ENCODE measurements around the gene MGME1. TPM values are rescaled to one million over a fixed set of nuclear protein-coding genes. Genes with fewer than 3 reads are reported as not detected.
A peak's percentile ranks its signal among the peaks of the same experiment; 100 is the strongest.

MGME1 gene
- total RNA-seq, 1 experiment from 2014 or later: 56.0 TPM

- CTCF ChIA-PET: interaction anchor here (1.7 kb wide), 1 partner anchor 10 kb away, joined by 11 read pairs; no protein-coding TSS in a partner anchor
- no peak for ATAC-seq
- Mint-ChIP-seq H3K4me1 (peaks cover 7% of the 10 kb centered on the region), H3K36me3 (peaks cover 3% of the 10 kb centered on the region; the same call in 1 of the 2 replicates), H3K9me3 (peaks cover 9% of the 10 kb centered on the region), H3K27me3 (ENCODE audit: low read depth) (peaks cover 7% of the 10 kb centered on the region), H3K27ac (no peak overlapping the region), H3K4me3 (no peak overlapping the region)
- no peak for DNase-seq (ENCODE audit: low spot score)
- POLR2A ChIA-PET: no interaction called here
- no peak for TF ChIP-seq GABPB1 (CRISPR knock-in tag; IDR thresholded peaks at IDR 0.05)
- TF ChIP-seq AR (CRISPR knock-in tag; IDR thresholded peaks at IDR 0.05): no peak
- no peak for TF ChIP-seq CREB1 (CRISPR knock-in tag; IDR thresholded peaks at IDR 0.05)
- no peak for TF ChIP-seq SMAD4 (CRISPR knock-in tag; IDR thresholded peaks at IDR 0.05)
- no peak for TF ChIP-seq NR1H2 (CRISPR knock-in tag; IDR thresholded peaks at IDR 0.05)
- no peak for TF ChIP-seq SOX15 (CRISPR knock-in tag; IDR thresholded peaks at IDR 0.05)
- TF ChIP-seq NFATC4 (CRISPR knock-in tag; IDR thresholded peaks at IDR 0.05): no peak
- TF ChIP-seq, protein P1, sequence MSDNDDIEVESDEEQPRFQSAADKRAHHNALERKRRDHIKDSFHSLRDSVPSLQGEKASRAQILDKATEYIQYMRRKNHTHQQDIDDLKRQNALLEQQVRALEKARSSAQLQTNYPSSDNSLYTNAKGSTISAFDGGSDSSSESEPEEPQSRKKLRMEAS (CRISPR knock-in tag; IDR thresholded peaks at IDR 0.05): no peak
- no peak for TF ChIP-seq ELF4 (CRISPR knock-in tag; IDR thresholded peaks at IDR 0.05; ENCODE audit: low read depth)
- no peak for TF ChIP-seq HMGA2 (CRISPR knock-in tag; IDR thresholded peaks at IDR 0.05)
- TF ChIP-seq ERG (CRISPR knock-in tag; IDR thresholded peaks at IDR 0.05): no peak
- no peak for TF ChIP-seq JUN (CRISPR knock-in tag; IDR thresholded peaks at IDR 0.05)
- no peak for TF ChIP-seq PRRX2 (CRISPR knock-in tag; IDR thresholded peaks at IDR 0.05)
- no peak for TF ChIP-seq NR3C1 (CRISPR knock-in tag; conservative IDR thresholded peaks at IDR 0.05; ENCODE audit: low read depth)
- TF ChIP-seq ZNF263 (CRISPR knock-in tag; IDR thresholded peaks at IDR 0.05; ENCODE audit: low read depth): no peak
- TF ChIP-seq PRDM15 (CRISPR knock-in tag; IDR thresholded peaks at IDR 0.05): no peak
- TF ChIP-seq, protein P2, sequence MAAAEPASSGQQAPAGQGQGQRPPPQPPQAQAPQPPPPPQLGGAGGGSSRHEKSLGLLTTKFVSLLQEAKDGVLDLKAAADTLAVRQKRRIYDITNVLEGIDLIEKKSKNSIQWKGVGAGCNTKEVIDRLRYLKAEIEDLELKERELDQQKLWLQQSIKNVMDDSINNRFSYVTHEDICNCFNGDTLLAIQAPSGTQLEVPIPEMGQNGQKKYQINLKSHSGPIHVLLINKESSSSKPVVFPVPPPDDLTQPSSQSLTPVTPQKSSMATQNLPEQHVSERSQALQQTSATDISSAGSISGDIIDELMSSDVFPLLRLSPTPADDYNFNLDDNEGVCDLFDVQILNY (CRISPR knock-in tag; IDR thresholded peaks at IDR 0.05): no peak
Observed at GRCh38 chr20:17928211-17928611, 40.6 kb upstream of the MGME1 start.

DNA sequence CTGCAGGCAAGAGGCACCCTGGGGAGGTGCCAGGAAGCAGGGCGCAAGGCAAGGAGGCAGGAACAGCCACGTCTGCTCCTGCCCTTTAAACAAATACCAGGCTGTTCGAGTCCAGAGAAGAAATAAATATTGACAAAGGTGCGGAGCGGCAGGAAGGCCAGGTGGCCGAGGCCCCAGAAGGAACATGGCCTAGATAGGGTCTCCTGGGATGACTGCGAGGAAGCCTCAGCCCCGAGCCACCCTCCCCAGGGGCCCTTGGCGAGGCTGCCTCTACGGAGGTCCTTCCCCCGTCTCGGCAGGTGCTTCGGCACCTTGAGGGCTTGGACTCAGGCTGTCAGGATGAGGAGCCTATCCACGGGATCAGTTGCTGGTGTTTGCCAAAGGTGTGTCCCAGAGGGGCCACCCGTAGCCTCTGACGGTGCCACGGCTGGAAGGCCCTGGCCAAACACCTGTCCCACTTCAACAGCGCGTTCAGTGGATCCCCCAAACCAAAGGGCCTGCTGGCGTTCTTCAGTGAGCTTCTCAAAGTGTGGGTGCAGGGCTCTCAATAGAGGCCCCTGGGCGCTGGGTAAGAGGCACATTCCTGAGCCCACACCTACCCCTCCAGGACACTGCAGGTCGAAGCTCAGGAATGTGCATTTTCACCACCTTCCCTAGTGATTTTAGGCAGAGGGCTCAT is 40.0 kb upstream of the MGME1 start:
- peaks cover 7% of the 10 kb centered on the region for H3K27me3 Mint-ChIP-seq (ENCODE audit: low read depth)
- no peak overlapping the region for H3K4me3 Mint-ChIP-seq
- ChIA-PET POLR2A (no interaction called here), CTCF (interaction anchor here (0.7 to 1.7 kb wide), 4 partner anchors 10 to 246 kb away, joined by 3 to 11 read pairs (median 4); partner anchors contain the start of gene RRBP1)
- ATAC-seq (peak; percentile 70), DNase-seq (ENCODE audit: low spot score) (no peak)
- H3K9me3 Mint-ChIP-seq: peaks cover 9% of the 10 kb centered on the region
- H3K4me1 Mint-ChIP-seq: peaks cover 10% of the 10 kb centered on the region
- H3K27ac Mint-ChIP-seq: no peak overlapping the region
- H3K36me3 Mint-ChIP-seq: peaks cover 3% of the 10 kb centered on the region; the same call in 1 of the 2 replicates
- TF ChIP-seq MXD4 (CRISPR knock-in tag; IDR thresholded peaks at IDR 0.05; ENCODE audit: borderline replicate concordance) (no peak), TEAD4 (CRISPR knock-in tag; IDR thresholded peaks at IDR 0.05) (no peak), NFE2L1 (CRISPR knock-in tag; IDR thresholded peaks at IDR 0.05) (no peak), EMX1 (CRISPR knock-in tag; IDR thresholded peaks at IDR 0.05) (no peak), E2F1 (CRISPR knock-in tag; IDR thresholded peaks at IDR 0.05) (no peak), NR2C2 (CRISPR knock-in tag; IDR thresholded peaks at IDR 0.05) (no peak)
- TF ChIP-seq, protein P3, sequence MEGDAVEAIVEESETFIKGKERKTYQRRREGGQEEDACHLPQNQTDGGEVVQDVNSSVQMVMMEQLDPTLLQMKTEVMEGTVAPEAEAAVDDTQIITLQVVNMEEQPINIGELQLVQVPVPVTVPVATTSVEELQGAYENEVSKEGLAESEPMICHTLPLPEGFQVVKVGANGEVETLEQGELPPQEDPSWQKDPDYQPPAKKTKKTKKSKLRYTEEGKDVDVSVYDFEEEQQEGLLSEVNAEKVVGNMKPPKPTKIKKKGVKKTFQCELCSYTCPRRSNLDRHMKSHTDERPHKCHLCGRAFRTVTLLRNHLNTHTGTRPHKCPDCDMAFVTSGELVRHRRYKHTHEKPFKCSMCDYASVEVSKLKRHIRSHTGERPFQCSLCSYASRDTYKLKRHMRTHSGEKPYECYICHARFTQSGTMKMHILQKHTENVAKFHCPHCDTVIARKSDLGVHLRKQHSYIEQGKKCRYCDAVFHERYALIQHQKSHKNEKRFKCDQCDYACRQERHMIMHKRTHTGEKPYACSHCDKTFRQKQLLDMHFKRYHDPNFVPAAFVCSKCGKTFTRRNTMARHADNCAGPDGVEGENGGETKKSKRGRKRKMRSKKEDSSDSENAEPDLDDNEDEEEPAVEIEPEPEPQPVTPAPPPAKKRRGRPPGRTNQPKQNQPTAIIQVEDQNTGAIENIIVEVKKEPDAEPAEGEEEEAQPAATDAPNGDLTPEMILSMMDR (IDR thresholded peaks at IDR 0.05): no peak
